Adipocyte (in vitro differentiated cells): ENCODE data around the gene MYDGF.

Experiments
- DNase-seq: peaks from one replicate; pipeline ENCODE4 v3.0.0-alpha.2; 2015; ENCODE audit warnings: low read depth
- H3K27me3 ChIP-seq: replicated peaks from 2 replicates; pipeline ENCODE4 v1.7.0; 2013; ENCODE audit warnings: mild to moderate bottlenecking, low read length, moderate library complexity; ENCODE audit not compliant: control insufficient read depth, insufficient read depth
- H3K36me3 ChIP-seq: 2 replicates; pipeline ENCODE4 v1.7.0; 2013; ENCODE audit warnings: low read length, mild to moderate bottlenecking, moderate library complexity; ENCODE audit not compliant: control insufficient read depth, insufficient read depth, severe bottlenecking
- H3K4me1 ChIP-seq: 2 replicates; pipeline ENCODE4 v1.7.0; 2013; ENCODE audit warnings: mild to moderate bottlenecking, low read length, moderate library complexity; ENCODE audit not compliant: control insufficient read depth, insufficient read depth
- H3K4me3 ChIP-seq: 2 replicates; pipeline ENCODE4 v1.7.0; 2013; ENCODE audit warnings: mild to moderate bottlenecking, low read length, moderate library complexity
- H3K9ac ChIP-seq: 2 replicates; pipeline ENCODE4 v1.7.0; 2013; ENCODE audit warnings: mild to moderate bottlenecking, low read length, moderate library complexity
- H3K9me3 ChIP-seq: 2 replicates; pipeline ENCODE4 v1.7.0; 2013; ENCODE audit warnings: mild to moderate bottlenecking, low read length, moderate library complexity; ENCODE audit not compliant: control insufficient read depth

The MYDGF gene

DNA sequence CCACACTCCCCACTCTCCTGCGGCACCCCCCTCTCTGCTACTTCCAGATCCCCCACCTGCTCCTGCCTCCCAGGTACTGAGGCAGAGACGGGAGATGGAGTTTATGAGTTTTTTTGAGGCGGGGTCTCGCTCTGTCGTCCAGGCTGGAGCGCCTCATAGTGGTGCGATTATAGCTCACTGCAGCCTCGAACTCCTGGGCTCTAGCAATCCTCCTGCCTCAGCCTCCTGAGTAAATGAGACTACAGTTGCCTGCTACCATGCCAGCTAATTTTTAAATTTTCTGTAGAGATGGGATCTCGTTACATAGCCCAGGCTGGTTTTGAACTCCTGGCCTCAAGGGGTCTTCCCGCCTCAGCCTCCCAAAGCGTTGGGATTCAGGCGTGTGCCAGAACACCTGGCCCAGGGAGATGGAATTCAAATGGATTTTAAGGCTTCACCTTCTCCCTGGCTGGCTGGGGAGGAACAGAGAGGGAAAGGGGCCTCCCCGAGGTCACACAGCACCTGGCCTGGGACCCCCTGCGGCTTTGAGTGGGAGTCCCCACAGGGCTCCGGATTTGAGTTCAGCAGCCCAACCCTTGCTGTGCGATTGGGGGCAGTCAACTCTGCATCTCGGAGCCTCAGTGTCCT lies 50.4 kb downstream of the MYDGF start:
- no peak for DNase-seq
- no peak overlapping the region for H3K9ac ChIP-seq

DNA sequence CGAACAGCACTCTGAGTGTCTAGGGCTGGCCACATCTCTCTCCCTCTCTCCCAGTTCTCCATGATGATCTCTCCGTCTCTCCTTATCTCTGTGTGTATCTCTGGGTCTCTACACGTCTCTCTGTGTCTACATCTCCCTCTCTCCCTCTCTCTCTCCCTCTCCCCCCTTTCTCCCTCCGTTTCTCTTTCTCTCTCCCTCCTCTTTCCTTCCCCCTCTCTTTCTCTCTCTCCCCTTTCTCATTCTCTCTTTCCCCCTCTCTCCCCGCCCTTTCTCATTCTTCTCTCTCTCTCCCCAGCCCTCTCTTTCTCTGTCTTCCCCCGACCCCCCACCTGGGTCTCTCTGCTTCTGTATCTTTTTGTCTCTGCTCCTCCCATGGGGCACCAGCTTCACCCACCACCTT lies 52.1 kb downstream of the MYDGF start:
- no peak overlapping the region for H3K9ac ChIP-seq
- DNase-seq = no peak
- H3K9me3 ChIP-seq = peaks cover 4% of the 10 kb centered on the region
- H3K4me1 ChIP-seq = no peaks in the 10 kb centered on the region
- H3K36me3 ChIP-seq = no peaks in the 10 kb centered on the region
- no peak overlapping the region for H3K4me3 ChIP-seq
- H3K27me3 ChIP-seq = peaks cover 35% of the 10 kb centered on the region

More for the DNA sequence above, 50.4 kb downstream of the MYDGF start:
- H3K4me3 ChIP-seq = no peak overlapping the region
- no peaks in the 10 kb centered on the region for H3K9me3 ChIP-seq
- H3K27me3 ChIP-seq = peaks cover 41% of the 10 kb centered on the region
- no peaks in the 10 kb centered on the region for H3K36me3 ChIP-seq
- H3K4me1 ChIP-seq = no peaks in the 10 kb centered on the region

DNA sequence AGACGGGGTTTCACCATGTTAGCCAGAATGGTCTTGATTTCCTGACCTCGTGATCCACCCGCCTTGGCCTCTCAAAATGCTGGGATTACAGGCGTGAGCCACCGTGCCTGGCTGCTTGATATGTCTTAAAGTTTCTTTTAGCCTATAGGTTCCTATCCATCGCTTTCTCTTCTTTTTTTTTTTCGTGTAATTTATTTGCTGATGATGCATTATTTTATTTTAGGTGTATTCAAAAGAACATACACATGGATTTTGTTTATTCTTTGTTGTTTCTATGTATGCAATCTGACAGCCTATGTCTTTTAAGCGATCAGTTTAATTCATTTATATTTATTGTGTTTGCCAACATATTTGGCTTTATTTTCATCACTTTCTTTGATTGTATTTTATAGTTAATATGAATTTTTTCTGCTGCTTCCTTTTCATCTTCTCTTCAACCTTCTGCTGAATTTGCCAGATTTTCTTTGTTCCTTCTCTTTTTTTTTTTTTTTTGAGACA lies 56.8 kb downstream of the MYDGF start:
- peaks cover 25% of the 10 kb centered on the region for H3K27me3 ChIP-seq
- peaks cover 4% of the 10 kb centered on the region for H3K9me3 ChIP-seq
- H3K9ac ChIP-seq = no peak overlapping the region
- no peak for DNase-seq
- no peak overlapping the region for H3K4me3 ChIP-seq
- no peaks in the 10 kb centered on the region for H3K36me3 ChIP-seq
- peaks cover 6% of the 10 kb centered on the region for H3K4me1 ChIP-seq

DNA sequence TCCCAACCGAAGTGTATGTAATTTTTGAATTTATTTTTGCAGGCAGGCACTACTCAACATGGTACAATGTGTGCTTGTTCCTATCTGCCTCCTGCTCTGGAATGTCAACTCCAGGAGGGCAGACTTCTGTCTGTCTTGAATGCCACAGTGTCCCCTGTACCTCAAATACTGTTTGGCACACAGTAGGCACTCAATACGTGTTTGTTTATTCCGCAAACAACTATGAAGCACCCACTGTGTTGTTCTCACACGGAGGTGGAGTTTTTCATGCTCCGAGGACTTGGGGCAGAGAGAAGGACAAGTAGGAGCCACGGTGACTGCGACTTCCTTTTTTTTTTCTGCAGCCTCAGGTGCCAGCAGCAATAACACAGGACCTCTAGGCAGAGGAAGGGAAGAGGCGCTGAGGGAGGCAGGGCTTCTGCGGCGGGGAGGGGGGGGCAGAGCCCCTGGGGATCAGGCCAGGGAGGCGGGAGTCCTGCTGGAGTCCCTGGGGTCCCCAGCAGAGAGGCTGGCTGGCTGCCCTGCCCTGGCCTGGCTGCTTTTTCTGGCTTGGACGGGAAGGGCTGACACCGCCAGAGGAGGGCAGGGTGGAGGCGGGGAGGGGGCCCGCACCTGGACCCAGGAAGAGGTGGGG lies 60.1 kb downstream of the MYDGF start:
- Histone ChIP-seq H3K36me3 (no peaks in the 10 kb centered on the region), H3K4me1 (peaks cover 6% of the 10 kb centered on the region), H3K9ac (no peak overlapping the region), H3K4me3 (no peak overlapping the region), H3K9me3 (peaks cover 4% of the 10 kb centered on the region), H3K27me3 (peaks cover 35% of the 10 kb centered on the region)
- no peak for DNase-seq
